Measurements from ENCODE around the gene EGLN1. TPM values are rescaled to one million over a fixed set of nuclear protein-coding genes. Genes with fewer than 3 reads are reported as not detected.

EGLN1 gene
- total and polyA plus RNA-seq, 2 of the 8 experiments (the other 6 are each of a cell fraction or from before 2014, with no cell fraction given), result 4.0 to 6.4 TPM

DNA sequence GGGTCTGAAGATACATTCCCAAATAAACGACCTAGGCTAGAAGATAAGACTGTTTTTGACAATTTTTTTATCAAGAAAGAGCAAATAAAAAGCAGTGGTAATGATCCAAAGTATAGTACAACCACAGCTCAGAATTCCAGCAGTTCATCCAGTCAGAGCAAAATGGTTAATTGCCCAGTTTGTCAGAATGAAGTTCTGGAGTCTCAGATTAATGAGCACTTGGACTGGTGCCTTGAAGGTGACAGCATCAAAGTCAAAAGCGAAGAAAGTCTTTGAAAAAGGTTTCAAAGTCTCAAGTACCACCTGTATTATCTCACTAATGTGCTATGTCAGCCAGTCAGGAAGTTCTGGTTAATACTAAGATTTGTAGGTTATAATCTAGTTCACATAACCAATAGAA lies 69.0 kb downstream of the EGLN1 start:
- Histone ChIP-seq H3K36me3 (ENCODE audit: control insufficient read depth in 2 of 4, insufficient read depth in 4 of 4, low read length in 3 of 4) (peaks cover 3 to 32% (median 14%) of the 10 kb centered on the region in 4 experiments; a peak in 7 of 8 replicates), H4K20me1 (replicated peaks in 1 of 2; ENCODE audit: control insufficient read depth in 1 of 2, insufficient read depth in 2 of 2, low read length in 2 of 2) (peaks cover 0 to 2% of the 10 kb centered on the region in 2 experiments), H4K8ac (ENCODE audit: extremely low read depth, insufficient read depth, low read length) (no peak overlapping the region), H4K91ac (replicated peaks; ENCODE audit: insufficient read length, low read length) (no peak overlapping the region), H3K18ac (ENCODE audit: extremely low read depth, low read length) (no peak overlapping the region), H2AK5ac (ENCODE audit: low read depth, low read length) (no peak overlapping the region), H3K79me2 (ENCODE audit: control insufficient read depth in 1 of 2, insufficient read depth in 2 of 2, low read length in 2 of 2) (no peaks in the 10 kb centered on the region), H2BK5ac (ENCODE audit: low read depth, low read length) (no peak overlapping the region), H3K79me1 (ENCODE audit: low read depth, low read length) (no peaks in the 10 kb centered on the region), H4K5ac (ENCODE audit: insufficient read length, low read depth, low read length) (no peak overlapping the region), H3K4me3 (ENCODE audit: extremely low read depth in 1 of 4, insufficient read depth in 2 of 4, low read depth in 3 of 4, low read length in 4 of 4) (no peak overlapping the region), H2BK15ac (ENCODE audit: low read length) (no peak overlapping the region), H3K56ac (replicated peaks; ENCODE audit: insufficient read length, low read depth, low read length) (no peak overlapping the region), H2AFZ (ENCODE audit: low read length) (no peak overlapping the region), H2BK20ac (ENCODE audit: low read length) (no peak overlapping the region), H3K14ac (ENCODE audit: insufficient read length) (no peak overlapping the region), H3K4me1 (replicated peaks in 1 of 4; ENCODE audit: control insufficient read depth in 3 of 4, insufficient read depth in 4 of 4, low read length in 3 of 4) (no peaks in the 10 kb centered on the region), H3K23ac (ENCODE audit: insufficient read length) (no peak overlapping the region), H3K4ac (replicated peaks; ENCODE audit: insufficient read length, low read depth, low read length) (no peak overlapping the region), H3K27ac (ENCODE audit: low read depth, low read length) (no peak overlapping the region), H3K9me3 (ENCODE audit: insufficient read depth in 2 of 2, low read depth in 1 of 2, low read length in 1 of 2) (no peaks in the 10 kb centered on the region), H3K23me2 (ENCODE audit: low read depth, low read length) (no peaks in the 10 kb centered on the region), H2BK120ac (replicated peaks; ENCODE audit: low read depth, low read length) (no peak overlapping the region), H3K9ac (replicated peaks in 1 of 4; ENCODE audit: extremely low read depth in 1 of 4, low read depth in 3 of 4, low read length in 3 of 4) (no peak overlapping the region), H3K27me3 (replicated peaks in 1 of 4; ENCODE audit: control insufficient read depth in 3 of 4, extremely low read depth in 1 of 4, insufficient read depth in 3 of 4, low read length in 3 of 4) (no peaks in the 10 kb centered on the region), H3K4me2 (ENCODE audit: insufficient read depth in 1 of 2, low read depth in 2 of 2, low read length in 2 of 2) (no peak overlapping the region), H2BK12ac (ENCODE audit: low read depth, low read length) (no peak overlapping the region)
- WGBS, 2 experiments (ENCODE audit: extremely low coverage in 1 of 2, insufficient coverage in 1 of 2, insufficient read length in 1 of 2, insufficient replicate concordance in 2 of 2, low coverage in 1 of 2, low lambda C conversion rate in 2 of 2, missing lambda C conversion rate in 1 of 2), result 82% methylated on average over 2 of the region's 2 CpGs; no CpG with 5 or more reads in 1 of the 2 experiments
- no peak for DNase-seq (ENCODE audit: low read depth in 1 of 2, low spot score in 2 of 2)
- POLR2A ChIA-PET (ENCODE audit: partially characterized antibody), result no interaction called here
- CTCF ChIA-PET (ENCODE audit: partially characterized antibody), result no interaction called here
- TF ChIP-seq POU5F1 (IDR thresholded peaks at IDR 0.05; ENCODE audit: low read depth, low read length) (no peak), EZH2 (IDR thresholded peaks at IDR 0.05; ENCODE audit: low read depth, low read length, severe bottlenecking) (no peak), CTBP2 (IDR thresholded peaks at IDR 0.05; ENCODE audit: borderline replicate concordance, insufficient read depth, insufficient read length, low read length) (no peak), KDM4A (IDR thresholded peaks at IDR 0.05; ENCODE audit: low read depth, low read length, severe bottlenecking) (no peak), CEBPB (IDR thresholded peaks at IDR 0.05; ENCODE audit: low read depth, low read length) (no peak), RFX5 (IDR thresholded peaks at IDR 0.05; ENCODE audit: borderline replicate concordance, low read depth, low read length) (no peak), BCL11A (IDR thresholded peaks at IDR 0.05; ENCODE audit: low read depth in 2 of 2, low read length in 2 of 2) (no peak)
- no peak for FAIRE-seq

Data from H1 (cell line).